ENCODE measurements around the gene SLC2A11.

Gene SLC2A11, protein sequence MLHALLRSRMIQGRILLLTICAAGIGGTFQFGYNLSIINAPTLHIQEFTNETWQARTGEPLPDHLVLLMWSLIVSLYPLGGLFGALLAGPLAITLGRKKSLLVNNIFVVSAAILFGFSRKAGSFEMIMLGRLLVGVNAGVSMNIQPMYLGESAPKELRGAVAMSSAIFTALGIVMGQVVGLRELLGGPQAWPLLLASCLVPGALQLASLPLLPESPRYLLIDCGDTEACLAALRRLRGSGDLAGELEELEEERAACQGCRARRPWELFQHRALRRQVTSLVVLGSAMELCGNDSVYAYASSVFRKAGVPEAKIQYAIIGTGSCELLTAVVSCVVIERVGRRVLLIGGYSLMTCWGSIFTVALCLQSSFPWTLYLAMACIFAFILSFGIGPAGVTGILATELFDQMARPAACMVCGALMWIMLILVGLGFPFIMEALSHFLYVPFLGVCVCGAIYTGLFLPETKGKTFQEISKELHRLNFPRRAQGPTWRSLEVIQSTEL

DNA sequence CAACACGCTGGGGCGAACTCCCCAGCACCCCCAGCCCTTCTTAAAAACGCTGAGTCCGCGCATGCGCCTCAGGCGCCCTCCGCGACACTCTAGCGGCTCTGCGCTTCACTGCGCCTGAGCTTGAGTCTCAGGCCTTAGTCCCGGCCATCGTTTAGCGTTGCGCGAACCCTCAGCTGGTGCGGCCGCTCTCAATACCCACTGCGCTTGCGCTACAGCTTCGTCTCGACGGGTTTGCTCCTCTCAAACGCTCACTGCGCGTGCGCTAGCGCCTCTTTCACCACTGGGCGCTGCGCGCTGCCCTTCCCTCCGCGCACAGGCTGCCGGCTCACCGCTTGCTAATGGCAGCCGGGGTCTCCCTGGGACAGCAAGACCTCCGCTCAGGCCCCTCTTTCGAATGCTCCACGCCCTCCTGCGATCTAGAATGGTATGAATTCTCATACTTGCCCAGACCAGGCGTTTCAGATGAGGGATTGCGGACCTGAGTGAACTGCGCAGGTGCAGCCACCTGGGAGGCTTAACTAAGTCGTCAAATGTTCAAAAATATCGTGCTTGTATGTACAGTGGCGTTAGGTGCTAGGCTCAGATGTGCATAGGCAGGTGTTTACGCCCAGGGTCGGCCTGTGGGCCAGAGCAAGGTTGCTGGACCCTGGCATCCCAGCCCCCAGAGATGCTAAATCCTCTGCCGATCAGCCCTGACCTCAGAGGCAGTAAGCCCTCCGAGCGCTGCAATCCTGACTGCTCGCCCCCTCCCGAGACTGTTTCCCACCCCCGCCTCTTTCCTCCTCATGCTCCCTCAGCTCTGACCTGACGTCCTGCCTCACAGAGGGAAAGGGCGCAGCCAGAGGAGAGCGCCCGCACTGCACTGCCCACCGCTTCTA, at the start of gene SLC2A11:
SLC2A11 (plus strand) TSS at position 270 of the 878 bp plus-strand sequence; CDS start at position 395, 125 bp downstream.
- DNase-seq = peak; percentile 94

DNA sequence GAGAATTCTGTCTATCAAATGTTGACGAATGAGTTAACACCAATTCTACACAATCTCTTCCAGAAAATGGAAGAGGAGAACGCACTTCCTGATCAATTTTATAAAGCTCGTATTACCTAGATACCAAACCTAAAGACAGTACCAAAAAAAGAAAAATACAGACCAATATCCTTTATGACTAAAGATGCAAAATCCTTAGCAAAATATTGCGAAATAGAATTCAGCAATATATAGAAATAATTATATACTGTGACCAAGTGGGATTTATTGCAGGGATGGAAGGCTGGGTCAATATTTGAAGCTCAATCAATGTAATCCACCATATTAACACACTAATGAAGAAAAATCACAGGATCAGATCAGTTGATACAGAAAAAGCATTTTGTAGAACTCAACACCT, 45.3 kb upstream of the SLC2A11 start:
- no peak for DNase-seq

DNA sequence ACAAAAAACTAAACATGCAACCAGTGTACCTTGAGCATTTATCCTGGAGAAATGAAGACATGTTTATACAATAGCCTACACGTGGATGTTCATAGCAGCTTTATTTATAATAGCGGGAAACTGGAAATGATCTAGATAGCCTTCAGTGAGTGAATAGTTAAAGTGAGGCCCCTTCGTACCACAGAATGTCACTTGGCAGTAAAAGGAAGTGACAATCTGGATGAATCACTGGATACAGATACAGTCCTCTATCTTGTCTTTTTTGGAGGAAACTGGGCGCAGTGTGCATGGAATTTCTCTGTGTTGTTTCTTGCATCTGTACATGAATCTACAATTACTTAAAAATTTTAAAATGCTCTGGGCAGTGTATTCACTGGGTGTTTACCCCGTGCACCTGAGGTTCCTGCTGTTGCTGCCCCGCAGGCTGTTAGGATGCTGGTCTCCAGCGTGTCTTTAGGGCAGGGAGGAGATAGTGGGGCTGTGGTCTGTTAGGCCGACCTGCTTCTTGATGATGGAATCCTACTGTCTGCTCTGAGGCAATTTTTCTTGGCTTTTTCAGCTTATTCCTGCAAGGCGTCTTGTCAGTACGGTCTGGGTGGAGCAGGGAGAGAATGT, 42.0 kb upstream of the SLC2A11 start:
- no peak for DNase-seq

DNA sequence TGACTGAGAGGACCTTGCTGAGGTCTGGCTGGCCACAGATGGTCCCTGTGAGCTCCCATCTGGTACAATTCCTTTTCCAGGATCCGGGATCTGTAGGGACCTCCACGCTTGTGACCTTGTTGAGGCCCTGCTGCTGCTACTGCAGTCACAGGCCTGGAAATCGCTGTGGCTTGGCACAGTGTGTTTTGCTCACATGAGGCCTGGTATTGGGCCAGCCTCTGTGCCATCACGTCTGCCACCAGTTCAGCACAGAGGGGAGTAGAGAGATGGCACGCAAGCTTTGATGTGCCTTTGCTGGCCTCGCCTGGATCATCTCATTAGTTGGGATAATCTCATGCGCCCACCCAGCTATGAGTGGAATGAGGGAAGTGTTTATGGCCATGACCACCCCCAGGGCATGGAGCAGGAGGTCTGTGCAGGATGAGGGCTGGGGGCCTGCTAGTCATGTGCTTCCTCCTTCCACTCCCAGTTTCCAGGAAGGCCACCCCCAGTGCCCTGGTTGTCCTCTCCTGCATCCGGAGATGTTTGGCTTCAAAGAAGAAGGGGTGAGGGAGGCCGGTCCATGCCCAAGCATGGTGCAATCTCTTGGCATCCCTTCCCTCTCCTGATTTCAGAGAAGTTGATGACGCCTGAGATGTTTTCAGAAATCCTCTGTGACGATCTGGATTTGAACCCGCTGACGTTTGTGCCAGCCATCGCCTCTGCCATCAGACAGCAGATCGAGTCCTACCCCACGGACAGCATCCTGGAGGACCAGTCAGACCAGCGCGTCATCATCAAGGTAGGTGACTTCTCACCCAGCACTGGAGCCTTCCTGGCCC, 41.3 kb upstream of the SLC2A11 start:
- no peak for DNase-seq

DNA sequence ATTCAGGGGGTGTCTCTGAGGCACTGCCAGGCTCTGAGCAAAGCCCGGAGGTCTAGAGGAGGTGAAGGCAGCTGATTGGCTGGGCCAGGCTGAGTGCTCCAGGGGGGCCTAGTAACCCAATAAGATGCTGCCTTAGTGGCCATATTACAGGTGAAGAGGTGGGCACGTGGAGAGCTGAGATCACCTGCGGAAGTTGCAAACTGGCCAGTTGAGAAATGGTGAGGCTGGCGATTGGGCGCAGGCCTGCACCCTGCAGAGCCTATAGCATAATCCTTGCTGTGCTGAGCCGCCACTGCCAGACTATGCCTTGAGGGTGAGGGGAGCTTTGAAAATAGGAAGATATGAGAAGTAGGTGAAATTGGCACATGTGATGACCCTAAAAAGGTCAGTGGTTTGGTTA, 40.5 kb upstream of the SLC2A11 start:
- no peak for DNase-seq

DNA sequence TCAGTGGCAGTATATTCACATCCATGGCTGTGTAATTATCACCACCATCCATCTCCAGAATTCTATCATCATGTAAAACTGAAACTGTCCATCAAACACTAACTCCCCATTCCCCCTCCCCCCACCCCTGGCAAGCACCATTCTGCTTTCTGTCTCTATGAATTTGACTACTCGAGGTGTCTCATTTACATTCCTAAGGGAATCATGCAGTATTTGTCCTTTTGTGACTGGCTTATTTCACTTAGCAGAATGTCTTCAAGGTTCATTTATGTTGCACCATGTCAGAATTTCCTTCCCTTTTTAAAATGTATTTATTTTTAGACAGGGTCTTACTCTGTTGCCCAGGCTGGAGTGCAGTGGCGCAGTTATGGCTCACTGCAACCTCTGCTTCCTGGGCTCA, 39.1 kb upstream of the SLC2A11 start:
- no peak for DNase-seq

DNA sequence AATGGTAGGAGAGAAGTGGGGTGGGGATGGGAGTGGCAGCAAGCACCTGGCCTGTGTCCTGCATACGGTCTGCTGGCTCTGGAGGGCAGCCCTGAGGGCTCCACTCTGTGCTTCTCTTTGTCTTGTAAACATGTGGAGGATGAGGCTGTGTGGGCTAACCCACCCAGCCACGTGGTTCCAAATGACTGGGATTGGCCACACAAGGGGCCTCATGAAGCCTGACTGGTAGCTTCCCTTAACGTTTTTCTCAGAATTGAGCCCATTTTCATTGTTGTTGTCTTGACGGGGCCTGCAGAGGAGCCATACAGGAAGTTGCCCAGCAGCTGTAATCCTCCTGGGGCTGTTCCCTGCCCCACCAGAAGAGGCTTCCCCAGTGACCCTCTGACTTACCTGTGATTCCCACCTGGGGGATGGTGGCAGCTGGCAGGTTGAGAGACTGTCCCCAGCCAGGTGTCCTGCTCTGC, 36.9 kb upstream of the SLC2A11 start:
- DNase-seq = no peak

DNA sequence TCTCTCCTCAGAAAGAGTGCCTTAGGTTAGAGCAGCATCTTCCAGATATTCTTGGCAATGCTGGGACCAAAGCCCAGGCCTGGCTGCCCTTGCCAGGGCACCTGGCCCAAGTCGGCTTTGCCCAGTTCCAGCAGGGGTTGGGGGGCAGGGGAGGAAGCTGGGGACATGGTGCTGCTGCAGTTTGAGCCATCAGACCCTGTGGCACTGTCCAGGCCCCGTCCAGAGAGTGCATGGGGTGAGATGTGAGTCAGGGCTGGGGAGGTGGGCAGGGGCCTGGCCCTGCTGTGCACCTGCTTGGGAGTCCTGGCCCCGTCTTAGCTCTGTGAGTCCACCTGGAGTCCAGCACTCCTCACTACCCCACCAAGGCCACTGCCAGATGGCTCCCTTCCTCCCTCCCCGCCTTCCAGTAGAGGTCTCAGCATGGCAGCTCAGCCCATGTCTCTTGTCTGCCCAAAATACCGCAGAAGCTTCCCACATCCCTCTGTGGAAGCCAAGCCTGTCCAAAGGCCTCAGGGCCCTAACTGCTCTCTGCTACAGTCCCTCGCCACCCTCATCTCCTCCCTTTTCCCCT, 35.5 kb upstream of the SLC2A11 start:
- no peak for DNase-seq

DNA sequence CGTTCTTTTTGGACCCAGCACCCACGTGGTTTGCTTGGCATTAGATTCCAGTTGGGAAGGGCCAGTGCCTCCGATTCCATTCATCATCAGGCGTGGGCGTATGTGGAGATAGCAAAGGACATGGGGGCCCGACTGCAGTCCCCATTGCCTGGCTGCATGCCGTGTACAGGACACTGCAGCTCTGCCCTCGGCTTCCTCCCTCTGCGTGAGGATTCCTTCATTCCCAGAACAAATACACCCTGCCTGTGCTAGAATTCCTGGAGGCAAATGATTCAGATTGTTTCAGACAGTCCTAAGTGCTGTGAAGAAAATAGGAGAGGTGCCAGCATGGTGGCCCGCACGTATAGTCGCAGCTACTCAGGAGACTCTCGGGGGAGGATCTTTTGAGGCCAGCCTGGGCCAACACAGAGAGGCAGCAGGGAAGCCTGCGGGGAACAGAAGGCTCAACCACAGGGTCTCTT, 34.3 kb upstream of the SLC2A11 start:
- no peak for DNase-seq

DNA sequence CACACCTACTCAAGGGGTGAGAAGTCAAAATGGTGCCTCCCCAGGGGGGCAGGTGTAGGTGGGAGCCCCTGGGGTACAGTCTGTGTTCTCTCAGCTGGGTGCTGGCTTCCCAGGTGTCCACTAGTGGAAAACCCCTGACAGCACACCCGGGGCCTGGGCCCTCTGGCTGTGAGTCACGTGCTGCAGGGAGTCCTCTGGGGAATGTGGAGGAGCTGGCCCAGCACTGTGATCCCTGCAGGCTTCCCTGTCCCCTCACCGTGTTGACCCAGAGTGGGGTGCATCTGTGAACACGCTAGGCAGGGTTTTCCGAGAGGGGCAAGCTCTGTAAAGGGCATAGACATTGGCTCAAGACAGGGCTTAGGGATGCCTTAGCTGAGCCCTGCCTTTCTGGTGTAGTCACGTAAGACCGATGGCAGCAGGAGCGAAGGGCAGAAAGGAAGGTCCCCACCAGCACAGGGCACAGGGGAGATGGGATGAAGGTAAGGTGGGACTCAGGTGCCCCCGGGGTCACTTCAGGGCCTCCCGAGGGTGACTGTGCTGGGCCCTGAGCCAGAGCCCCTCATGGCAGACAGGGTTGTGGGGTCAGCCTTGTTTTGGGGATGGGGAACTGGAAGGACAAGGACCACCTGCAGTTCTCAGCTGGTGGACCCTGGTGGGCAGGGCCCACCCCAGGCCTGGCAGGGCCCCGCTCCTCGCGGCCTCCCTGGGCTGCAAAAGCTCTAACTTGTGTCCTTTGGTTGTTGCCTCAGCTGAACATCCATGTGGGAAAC, 33.0 kb upstream of the SLC2A11 start:
- DNase-seq = no peak

DNA sequence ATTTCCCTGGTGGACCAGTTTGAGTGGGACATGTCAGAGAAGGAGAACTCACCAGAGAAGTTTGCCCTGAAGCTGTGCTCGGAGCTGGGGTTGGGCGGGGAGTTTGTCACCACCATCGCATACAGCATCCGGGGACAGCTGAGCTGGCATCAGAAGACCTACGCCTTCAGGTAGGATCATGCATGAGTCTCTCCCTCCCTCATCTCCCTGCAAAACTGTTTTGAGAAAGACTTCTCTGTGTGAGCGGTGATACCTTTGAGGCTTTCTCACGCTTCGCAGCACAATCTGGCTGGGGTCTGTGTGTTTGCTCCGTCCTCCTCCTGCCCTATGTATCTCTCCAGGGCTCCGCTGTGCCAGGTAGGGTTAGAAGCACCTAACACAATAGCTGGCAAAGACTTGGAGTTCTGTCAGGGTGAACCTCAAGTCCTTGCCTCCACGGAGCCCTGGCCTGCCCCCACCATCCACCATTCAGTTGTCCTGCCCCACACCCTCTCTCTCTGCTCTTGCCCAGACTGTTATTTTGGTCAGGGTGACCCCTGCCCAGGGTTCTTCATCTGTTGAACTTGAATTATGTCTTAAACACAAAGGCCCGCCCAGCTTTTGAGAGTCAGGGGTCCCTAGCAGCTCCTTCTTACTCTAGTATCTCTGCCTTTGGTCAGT, 32.3 kb upstream of the SLC2A11 start:
- DNase-seq = no peak

DNA sequence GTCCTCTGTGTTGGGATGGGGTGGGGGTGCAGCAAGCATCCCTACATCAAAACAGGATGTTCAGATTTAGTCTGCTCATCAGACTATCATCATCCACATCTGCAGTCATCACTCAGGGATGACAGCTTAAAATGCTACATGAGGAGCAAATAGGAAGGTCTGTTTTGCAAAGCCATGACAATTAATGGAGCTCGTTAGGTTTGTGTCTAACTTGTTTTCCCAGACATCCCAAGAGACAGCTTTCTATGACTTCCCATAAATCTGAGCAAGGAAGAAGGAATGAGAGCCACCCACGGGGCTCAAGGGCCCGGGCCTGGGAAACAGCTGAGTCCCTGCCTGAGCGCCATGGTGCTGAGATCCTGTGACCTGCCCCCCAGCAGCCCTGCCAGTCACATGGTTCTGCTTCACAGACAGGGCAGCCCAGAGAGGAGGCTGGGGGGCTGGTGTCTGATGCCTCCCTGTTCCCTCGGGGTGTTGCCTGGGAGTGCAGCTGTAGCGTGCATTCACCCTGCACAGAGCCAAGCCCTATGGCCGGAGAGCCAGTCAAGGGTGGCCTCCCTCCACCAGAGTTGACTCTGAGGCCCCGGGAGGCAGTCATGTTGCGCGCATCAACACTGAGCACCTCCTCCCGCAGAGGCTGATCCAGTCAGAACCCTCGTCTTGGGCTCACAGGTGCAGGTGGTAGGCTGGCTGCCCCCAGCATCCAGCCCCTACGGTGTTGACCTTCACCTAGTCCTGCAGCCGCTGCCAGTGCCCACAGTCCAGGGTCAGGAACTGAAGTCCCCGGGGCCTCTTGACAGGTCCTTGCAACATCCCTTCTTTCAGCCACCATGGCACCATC, 30.9 kb upstream of the SLC2A11 start:
- DNase-seq = no peak

DNA sequence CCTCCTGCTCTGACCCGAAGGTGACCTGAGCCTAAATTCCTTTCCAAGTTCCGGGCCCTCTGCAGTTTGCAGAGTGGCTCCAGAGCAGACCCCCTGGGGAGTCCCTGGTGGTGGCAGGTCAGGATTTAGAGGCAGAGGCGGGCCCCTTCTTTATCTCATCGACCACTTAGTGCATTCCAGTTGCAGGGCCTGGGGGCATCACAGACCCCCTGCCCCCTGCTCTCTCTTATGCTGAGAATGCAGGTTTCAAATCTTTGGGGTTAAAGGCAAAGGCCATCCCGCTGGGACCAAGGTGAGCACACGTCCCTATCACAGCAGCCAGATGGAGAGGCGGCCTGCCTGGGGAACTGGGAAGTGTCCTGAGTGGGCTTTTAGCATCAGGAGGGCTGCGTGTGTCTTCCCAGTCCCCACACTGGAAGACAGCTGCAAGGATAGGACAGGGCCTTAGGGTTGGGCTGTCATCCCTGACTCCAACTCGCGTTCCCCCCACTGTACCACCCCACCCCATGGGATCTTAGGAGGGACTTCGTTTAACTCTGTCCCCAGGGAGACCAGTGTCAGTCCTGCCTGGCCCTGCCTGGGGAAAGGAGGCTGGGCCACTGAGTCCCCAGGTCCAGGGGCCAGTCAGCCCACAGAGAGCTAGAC, 30.2 kb upstream of the SLC2A11 start:
- no peak for DNase-seq

DNA sequence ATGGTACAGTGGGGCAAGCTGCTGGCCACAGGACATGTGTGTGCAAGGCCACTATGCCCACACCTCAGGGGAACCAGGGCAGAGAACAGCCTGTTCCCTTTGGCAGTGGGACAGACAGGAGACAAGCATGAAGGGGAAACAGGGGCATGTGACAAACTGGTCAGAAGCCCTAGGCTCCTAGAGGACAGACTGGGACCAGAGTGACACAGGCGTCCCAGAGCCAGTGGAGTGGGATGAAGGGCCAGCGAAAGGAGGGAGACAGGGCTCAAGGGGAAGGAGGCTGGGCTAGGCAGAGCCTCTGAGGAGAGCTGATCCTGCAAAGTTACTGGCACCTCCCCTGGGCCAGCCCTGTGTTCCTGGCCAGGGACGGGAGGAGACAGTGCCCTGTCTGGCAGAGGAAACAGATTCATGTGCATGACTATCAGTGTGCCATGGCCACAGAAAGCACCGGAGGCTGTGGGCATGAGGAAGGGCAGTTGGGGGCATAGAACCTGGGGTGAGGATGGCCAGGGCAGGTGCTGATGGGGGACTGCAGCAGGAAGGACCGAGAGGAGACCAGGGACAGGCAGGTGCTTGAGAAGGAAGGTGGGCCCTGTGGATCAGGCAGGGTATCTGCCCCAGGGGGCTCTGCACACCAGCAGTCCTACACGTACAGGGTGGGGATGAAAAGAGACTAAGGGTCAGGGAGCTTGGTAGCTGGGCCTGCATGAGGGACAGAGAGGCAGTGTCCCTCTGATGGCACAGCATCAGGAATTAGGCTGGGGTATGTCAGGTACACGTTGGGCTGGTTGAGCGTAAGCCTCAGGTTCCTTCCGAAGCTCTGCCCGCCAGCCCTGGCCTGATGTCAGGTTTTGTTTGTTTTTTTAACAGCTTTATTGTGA, 28.6 kb upstream of the SLC2A11 start:
- no peak for DNase-seq

DNA sequence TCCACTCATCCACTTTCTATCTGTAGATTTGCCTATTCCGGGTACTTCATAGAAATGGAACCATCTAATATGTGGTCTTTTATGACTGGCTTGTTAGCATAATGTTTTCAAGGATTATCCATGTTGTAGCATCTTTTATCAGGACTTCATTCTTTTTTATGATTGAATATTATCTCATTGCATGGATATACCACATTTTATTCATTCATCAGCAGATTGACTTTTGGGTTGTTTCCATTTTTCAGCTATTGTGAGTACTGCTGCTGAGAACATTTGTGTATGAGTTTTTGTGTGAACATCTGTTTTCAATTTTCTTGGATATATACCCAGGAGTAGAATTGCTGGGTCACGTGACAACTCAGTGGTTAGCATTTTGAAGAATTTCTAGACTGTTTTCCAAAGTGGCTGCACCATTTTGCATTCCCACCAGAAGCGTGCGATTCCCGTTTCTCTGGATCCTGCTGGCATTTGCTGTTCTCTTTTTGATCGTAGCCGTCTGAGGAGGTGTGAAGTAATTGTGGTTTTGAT, 27.8 kb upstream of the SLC2A11 start:
- DNase-seq = no peak

DNA sequence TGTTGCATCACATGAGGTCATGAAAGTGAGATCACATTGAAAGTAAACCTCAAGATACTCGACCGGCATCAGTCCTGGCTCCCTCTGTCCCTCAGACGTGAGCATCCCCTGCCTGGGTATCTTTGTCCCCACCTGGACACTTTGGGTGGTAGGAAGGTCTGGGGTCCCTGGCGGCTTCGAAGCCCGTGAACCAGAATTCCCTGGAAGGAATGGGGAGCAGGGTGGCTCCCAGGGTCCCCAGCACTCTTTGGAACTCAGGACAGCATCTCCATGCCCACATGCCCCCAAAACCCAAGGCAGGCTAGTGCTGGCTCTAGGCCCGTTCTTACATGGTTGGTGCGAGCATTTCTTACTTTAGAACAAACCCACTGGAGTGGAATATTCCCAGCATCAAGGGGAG, 26.4 kb upstream of the SLC2A11 start:
- DNase-seq = no peak

DNA sequence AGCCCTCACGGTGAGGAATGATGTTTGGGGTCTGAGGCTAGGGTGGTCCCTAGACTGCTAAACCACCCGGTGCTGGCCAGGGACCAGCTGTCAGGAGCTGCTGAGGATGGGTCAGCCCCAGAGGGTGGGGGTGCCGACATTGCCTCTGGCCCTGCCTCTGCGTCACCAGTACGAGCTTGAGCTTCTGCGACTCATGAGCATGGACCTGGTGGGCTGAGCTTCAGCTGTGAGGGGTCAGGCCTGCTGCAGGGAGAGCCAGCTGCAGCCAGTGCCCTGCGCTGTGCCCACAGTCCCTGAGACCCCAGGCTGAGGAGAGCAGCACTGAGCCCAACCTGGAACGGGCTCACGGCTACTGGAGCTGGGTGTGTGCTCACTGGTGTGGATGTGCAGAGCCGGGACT, 25.9 kb upstream of the SLC2A11 start:
- DNase-seq = no peak

Measured in stimulated activated CD4-positive, alpha-beta T cell treated with anti-CD3 and anti-CD28 coated beads, Interleukin-4, amount 100 ng/mL, for 1 hour (primary cell).